H9 (cell line): Measurements from ENCODE around the gene CACHD1. TPM values are rescaled to one million over a fixed set of nuclear protein-coding genes. Genes with fewer than 3 reads are reported as not detected.

ENCODE experiments used
- DNase-seq: peaks from one replicate; pipeline ENCODE4 v3.0.0-alpha.2; 2017
- H2AFZ ChIP-seq: one replicate; pipeline ENCODE4 v1.6.1; 2013; ENCODE audit warnings: mild to moderate bottlenecking, low read length, control low read depth, moderate library complexity
- H2AK5ac ChIP-seq: 2 replicates; pipeline ENCODE4 v1.6.1; 2013; ENCODE audit warnings: low read length, control low read depth, mixed read lengths; ENCODE audit not compliant: insufficient read length
- H2BK120ac ChIP-seq: one replicate; pipeline ENCODE4 v1.6.1; 2013; ENCODE audit warnings: low read depth, mild to moderate bottlenecking, low read length, control low read depth, inconsistent platforms; ENCODE audit not compliant: poor library complexity, severe bottlenecking
- H2BK12ac ChIP-seq: 2 replicates; pipeline ENCODE4 v1.6.1; 2013; ENCODE audit warnings: low read length, control low read depth, mixed read lengths, low read depth; ENCODE audit not compliant: insufficient read length
- H2BK15ac ChIP-seq: 2 replicates; pipeline ENCODE4 v1.6.1; 2013; ENCODE audit warnings: low read depth, low read length, control low read depth
- H2BK20ac ChIP-seq: one replicate; pipeline ENCODE4 v1.6.1; 2013; ENCODE audit warnings: low read depth, mild to moderate bottlenecking, low read length, control low read depth, inconsistent platforms; ENCODE audit not compliant: poor library complexity, severe bottlenecking
- H2BK5ac ChIP-seq: 2 replicates; pipeline ENCODE4 v1.6.1; 2013; ENCODE audit warnings: low read length, control low read depth, mixed read lengths; ENCODE audit not compliant: insufficient read length
- H3K14ac ChIP-seq: 2 replicates; pipeline ENCODE4 v1.6.1; 2013; ENCODE audit warnings: low read length, control low read depth; ENCODE audit not compliant: insufficient read depth
- H3K18ac ChIP-seq: 2 replicates; pipeline ENCODE4 v1.6.1; 2013; ENCODE audit warnings: low read depth, mild to moderate bottlenecking, mixed read lengths, low read length, control low read depth; ENCODE audit not compliant: insufficient read length
- H3K23ac ChIP-seq: 2 replicates; pipeline ENCODE4 v1.6.1; 2013; ENCODE audit warnings: low read length, control low read depth, mixed read lengths, low read depth; ENCODE audit not compliant: insufficient read length
- H3K23me2 ChIP-seq: 2 replicates; pipeline ENCODE4 v1.6.1; 2013; ENCODE audit warnings: low read depth, mild to moderate bottlenecking, mixed read lengths, low read length, control low read depth; ENCODE audit not compliant: insufficient read length, poor library complexity, severe bottlenecking
- H3K27ac ChIP-seq: 2 replicates; pipeline ENCODE4 v1.5.1; 2013; ENCODE audit warnings: low read length, control low read depth, mixed read lengths, low read depth; ENCODE audit not compliant: insufficient read length
- H3K27me3 ChIP-seq: 2 replicates; pipeline ENCODE4 v1.6.1; 2013; ENCODE audit warnings: low read length, control low read depth, inconsistent platforms; ENCODE audit not compliant: insufficient read depth
- H3K4ac ChIP-seq: 2 replicates; pipeline ENCODE4 v1.6.1; 2013; ENCODE audit warnings: low read depth, mild to moderate bottlenecking, control low read depth, inconsistent platforms, low read length, moderate library complexity
- H3K4me1 ChIP-seq: 2 replicates; pipeline ENCODE4 v1.6.1; 2013; ENCODE audit warnings: low read length, control low read depth, inconsistent platforms; ENCODE audit not compliant: insufficient read depth
- H3K4me2 ChIP-seq: 2 replicates; pipeline ENCODE4 v1.6.1; 2013; ENCODE audit warnings: low read length, control low read depth, mixed read lengths; ENCODE audit not compliant: insufficient read length, insufficient read depth
- H3K56ac ChIP-seq: 2 replicates; pipeline ENCODE4 v1.6.1; 2013; ENCODE audit warnings: low read depth, mild to moderate bottlenecking, mixed read lengths, low read length, control low read depth; ENCODE audit not compliant: insufficient read length
- H3K79me1 ChIP-seq: 2 replicates; pipeline ENCODE4 v1.6.1; 2013; ENCODE audit warnings: low read depth, mild to moderate bottlenecking, moderate library complexity, low read length, control low read depth, inconsistent platforms; ENCODE audit not compliant: insufficient read depth, poor library complexity, severe bottlenecking
- H3K79me2 ChIP-seq: 2 replicates; pipeline ENCODE4 v1.6.1; 2013; ENCODE audit warnings: low read length, control low read depth, inconsistent platforms; ENCODE audit not compliant: insufficient read depth
- H3K9ac ChIP-seq: 2 replicates; pipeline ENCODE4 v1.6.1; 2013; ENCODE audit warnings: low read length, control low read depth, mixed read lengths; ENCODE audit not compliant: insufficient read length; ENCODE audit errors: extremely low read depth
- H3K9me3 ChIP-seq: one replicate; pipeline ENCODE4 v1.6.1; 2013; ENCODE audit warnings: low read depth, low read length, inconsistent platforms; ENCODE audit not compliant: control insufficient read depth
- H3T11ph ChIP-seq: one replicate; pipeline ENCODE4 v1.6.1; 2013; ENCODE audit warnings: mild to moderate bottlenecking, low read length, control low read depth, inconsistent platforms
- H4K20me1 ChIP-seq: one replicate; pipeline ENCODE4 v1.6.1; 2013; ENCODE audit not compliant: control insufficient read depth, insufficient read length, insufficient read depth
- H4K5ac ChIP-seq: 2 replicates; pipeline ENCODE4 v1.6.1; 2013; ENCODE audit warnings: low read depth, mild to moderate bottlenecking, mixed read lengths, low read length, control low read depth; ENCODE audit not compliant: insufficient read length
- H4K8ac ChIP-seq: replicated peaks from 2 replicates; pipeline ENCODE4 v1.6.1; 2013; ENCODE audit warnings: low read length, control low read depth, mixed read lengths, low read depth; ENCODE audit not compliant: insufficient read length
- H4K91ac ChIP-seq: 2 replicates; pipeline ENCODE4 v1.6.1; 2013; ENCODE audit warnings: low read depth, mild to moderate bottlenecking, moderate library complexity, mixed read lengths, low read length, control low read depth; ENCODE audit not compliant: insufficient read length
- H3K27ac Mint-ChIP-seq, 3 experiments: 2 replicates in 2 of 3; 3 replicates in 1 of 3; pipeline ENCODE4 v1.8.0; 2020 to 2021; ENCODE audit warnings: mixed read lengths in 3 of 3, mild to moderate bottlenecking in 1 of 3, moderate library complexity in 1 of 3
- H3K27me3 Mint-ChIP-seq: 2 replicates; pipeline ENCODE4 v1.8.0; 2021; ENCODE audit warnings: low read depth, mild to moderate bottlenecking, moderate library complexity, mixed read lengths
- H3K36me3 Mint-ChIP-seq, 3 experiments: 2 replicates in 2 of 3; 3 replicates in 1 of 3; pipeline ENCODE4 v1.8.0; 2020 to 2021; ENCODE audit warnings: low read depth in 3 of 3, mixed read lengths in 3 of 3; ENCODE audit not compliant: insufficient read depth in 1 of 3
- H3K4me1 Mint-ChIP-seq, 2 experiments: 2 replicates each; pipeline ENCODE4 v1.8.0; 2020; ENCODE audit warnings: mixed read lengths in 2 of 2
- H3K4me3 Mint-ChIP-seq, 2 experiments: 2 replicates in 1 of 2; 3 replicates in 1 of 2; pipeline ENCODE4 v1.8.0; 2020 to 2021; ENCODE audit warnings: mild to moderate bottlenecking in 2 of 2, mixed read lengths in 2 of 2, moderate library complexity in 1 of 2
- H3K9me3 Mint-ChIP-seq, 2 experiments: 2 replicates in 1 of 2; 3 replicates in 1 of 2; pipeline ENCODE4 v1.8.0; 2020; ENCODE audit warnings: mild to moderate bottlenecking in 2 of 2, mixed read lengths in 2 of 2, moderate library complexity in 1 of 2
- CTCF ChIP-seq: fragments of 200-600 bp; sonication (generic); conservative IDR thresholded peaks from 3 replicates; pipeline ENCODE4 v1.8.0; 2021; ENCODE audit warnings: antibody characterized with exemption, mild to moderate bottlenecking
- WGBS: extraction: QIAGEN DNeasy Blood & Tissue Kit; methylation state at CpG from one replicate; pipeline ENCODE4 v1.1.7; 2013; ENCODE audit warnings: missing lambda C conversion rate, low lambda C conversion rate, mixed read lengths; ENCODE audit not compliant: insufficient read length; ENCODE audit errors: extremely low coverage; 5-methylcytosine and 5-hydroxymethylcytosine counted together
- total RNA-seq: library from RNA; stranded (reverse); gene quantifications from 2 replicates; pipeline ENCODE4 v1.2.1, GENCODE V29; 2021

CACHD1 gene
- total RNA-seq, 1 experiment from 2014 or later, result 94.2 TPM

- H4K5ac ChIP-seq, result no peak overlapping the region
- H3K4me2 ChIP-seq, result no peak overlapping the region
- no peak overlapping the region for H2BK12ac ChIP-seq
- H2BK15ac ChIP-seq, result no peak overlapping the region
- no peak for TF ChIP-seq CTCF
- peaks cover 11 to 12% of the 10 kb centered on the region in 2 experiments for H3K4me1 Mint-ChIP-seq
- H3K27ac ChIP-seq, result no peak overlapping the region
- H3K79me2 ChIP-seq, result no peaks in the 10 kb centered on the region
- H3K36me3 Mint-ChIP-seq, result no peaks in the 10 kb centered on the region
- H3K79me1 ChIP-seq, result no peaks in the 10 kb centered on the region
- no peak overlapping the region for H3K27ac Mint-ChIP-seq
- no peaks in the 10 kb centered on the region for H3K27me3 ChIP-seq
- whole genome bisulfite sequencing, result no CpG with 5 or more reads among the region's 2 CpGs
- H3T11ph ChIP-seq, result no peak overlapping the region
- H3K18ac ChIP-seq, result no peak overlapping the region
- no peak overlapping the region for H2AFZ ChIP-seq
- H3K27me3 Mint-ChIP-seq, result peaks cover 2% of the 10 kb centered on the region; the same call in 1 of the 2 replicates
- no peaks in the 10 kb centered on the region for H3K4me1 ChIP-seq
- no peaks in the 10 kb centered on the region for H3K23me2 ChIP-seq
- H4K8ac ChIP-seq, result no peak overlapping the region
- no peak overlapping the region for H4K91ac ChIP-seq
- no peak overlapping the region for H3K23ac ChIP-seq
- H3K56ac ChIP-seq, result no peak overlapping the region
- H2BK5ac ChIP-seq, result no peak overlapping the region
- no peak overlapping the region for H3K9ac ChIP-seq
- no peaks in the 10 kb centered on the region for H3K9me3 Mint-ChIP-seq
- H2BK120ac ChIP-seq, result no peak overlapping the region
- no peaks in the 10 kb centered on the region for H4K20me1 ChIP-seq
- no peak overlapping the region for H2AK5ac ChIP-seq
- no peak overlapping the region for H2BK20ac ChIP-seq
- H3K9me3 ChIP-seq, result no peaks in the 10 kb centered on the region
- no peak overlapping the region for H3K14ac ChIP-seq
- no peak overlapping the region for H3K4me3 Mint-ChIP-seq
- no peak for DNase-seq
- no peak overlapping the region for H3K4ac ChIP-seq
Measured at GRCh38 chr1:64712049-64712448, 242.1 kb downstream of the CACHD1 start.
